Heart right ventricle (tissue), 16 donors: Measurements from ENCODE around the gene BAD. TPM values are rescaled to one million over a fixed set of nuclear protein-coding genes. Genes with fewer than 3 reads are reported as not detected.

Experiments
- ATAC-seq, 8 donors: fragments of 200-7000 bp; cut with Tn5 transposase; one replicate each; pipeline ENCODE4 v1.9.1; 2020; ENCODE audit warnings: mild to moderate bottlenecking in 8 of 8, moderate library complexity in 8 of 8, moderate number of reproducible peaks in 1 of 8
- DNase-seq, 2 donors: peaks; one replicate each; pipeline ENCODE4 v3.0.0-alpha.2; 2020
- H3K27ac ChIP-seq, 10 donors: fragments of 200-600 bp; sonication (generic) in 2 of 10; one replicate each; pipeline versions ENCODE4 v1.5.0 to v1.8.0; 2020 to 2022; ENCODE audit warnings: mild to moderate bottlenecking in 3 of 10
- H3K27me3 ChIP-seq, 7 donors: fragments of 200-600 bp; one replicate each; pipeline ENCODE4 v1.8.0; 2021 to 2022; ENCODE audit warnings: mild to moderate bottlenecking in 2 of 7
- H3K36me3 ChIP-seq, 9 donors: fragments of 200-600 bp; sonication (generic) in 1 of 9; one replicate each; pipeline versions ENCODE4 v1.5.0 to v1.8.0; 2020 to 2022; ENCODE audit warnings: mild to moderate bottlenecking in 2 of 9
- H3K4me1 ChIP-seq, 9 donors: fragments of 200-600 bp; sonication (generic) in 1 of 9; one replicate each; pipeline versions ENCODE4 v1.5.0 to v1.8.0; 2020 to 2022; ENCODE audit warnings: mild to moderate bottlenecking in 4 of 9
- H3K4me3 ChIP-seq, 10 donors: fragments of 200-600 bp; sonication (generic) in 2 of 10; one replicate each; pipeline versions ENCODE4 v1.5.0 to v1.8.0; 2020 to 2022; ENCODE audit warnings: mild to moderate bottlenecking in 7 of 10, moderate library complexity in 2 of 10
- H3K9me3 ChIP-seq, 11 donors: fragments of 200-600 bp in 10 of 11; sonication (generic) in 2 of 11; one replicate each; pipeline versions ENCODE4 v1.5.0 to v1.8.0; 2013 to 2022; ENCODE audit warnings: mild to moderate bottlenecking in 2 of 11, control low read depth in 1 of 11, moderate library complexity in 1 of 11
- WGBS, 2 donors: extraction: QIAGEN DNeasy Blood & Tissue Kit; methylation state at CpG; one replicate each; pipeline ENCODE4 v1.1.7; 2013; ENCODE audit warnings: inconsistent platforms in 1 of 2; 5-methylcytosine and 5-hydroxymethylcytosine counted together
- intact Hi-C, 10 donors: fragments of 100-400 bp; cut with DNase I; formaldehyde crosslinking; loops; one replicate each; pipeline versions ENCODE4 v1.11.1 to v1.14.2; 2022
- polyA plus RNA-seq, 2 donors: library from polyadenylated mRNA; stranded (reverse); fragments of 200-250 nt; gene quantifications; one replicate each; pipeline ENCODE4 v1.2.3, GENCODE V29; 2013
- total RNA-seq, 10 donors: library from RNA; stranded (reverse); fragmentation: NEBNext Ultra II Directional in 3 of 10; extraction: Animal tissue kit (Norgen Biotek cat#: 25700) in 3 of 10; gene quantifications; one replicate each; pipeline versions ENCODE4 v1.2.1 to v1.2.4, GENCODE V29; 2021 to 2023
- TF ChIP-seq, protein P1 (sequence below), 9 donors: fragments of 200-600 bp; sonication (generic) in 2 of 9; IDR thresholded peaks; one replicate each; pipeline versions ENCODE4 v1.5.0 to v1.8.0; 2021 to 2022; ENCODE audit warnings: antibody characterized with exemption in 9 of 9, mild to moderate bottlenecking in 5 of 9, moderate library complexity in 1 of 9
- donor health status: Arrhythmogenic right ventricular cardiomyopathy.
- donor health status: ischemic (EF 13 %, LVEDD 7.1; RV severe dilation, severe dysfunction).
- donor health status: healthy with polysubstance abuse.
- donor health status: DM: no; HTN: yes; CAD: no.
- donor health status: DM: no; HTN: no; CAD: no.
- donor health status: ischemic (EF 25% LVEDD 6.9; RV normal size, moderate dysfunction).
- donor health status: ischemic (EF 25% LVEDD 5.7; RV mildly dilated, moderate dysfunction).
- donor health status: healthy.
- donor health status: DM: yes; HTN: yes; CAD: no.
- donor health status: Ischemic cardiomyopathy.
- donor health status: ischemic (EF 35%, LVEDD 5.7; RV mildly dilated, moderate dysfunction).
- donor health status: nonischemic (EF 11% LVEDD 7.7; RV severe dilation, severe dysfunction).
- donor health status: DM: yes; HTN: yes; CAD: no.
- donor health status: PGD.
- donor health status: ischemic (EF 29% LVEDD 5.4; RV normal size, mild dysfunction).
- donor health status: nonischemic (EF 23%, LVEDD 6.1; RV moderate dilation, normal function).

The BAD gene
- total and polyA plus RNA-seq, 12 donors: 40.7 to 106 (median 58.9) TPM

- Histone ChIP-seq H3K4me3 (peak overlapping the region; percentile 53 to 85 (median 72)), H3K36me3 (peaks cover 0 to 30% (median 0%) of the 10 kb centered on the region in 9 donors), H3K27me3 (no peaks in the 10 kb centered on the region), H3K27ac (peak overlapping the region; percentile 86 to 96 (median 91)), H3K9me3 (no peaks in the 10 kb centered on the region), H3K4me1 (peaks cover 4 to 74% (median 47%) of the 10 kb centered on the region in 9 donors)
- DNase-seq (no peak), ATAC-seq (no peak)
- intact Hi-C loops: no loop called here
- WGBS, 2 donors: 78 to 81% methylated on average over 11 to 12 of the region's 12 CpGs
- TF ChIP-seq, protein P1, sequence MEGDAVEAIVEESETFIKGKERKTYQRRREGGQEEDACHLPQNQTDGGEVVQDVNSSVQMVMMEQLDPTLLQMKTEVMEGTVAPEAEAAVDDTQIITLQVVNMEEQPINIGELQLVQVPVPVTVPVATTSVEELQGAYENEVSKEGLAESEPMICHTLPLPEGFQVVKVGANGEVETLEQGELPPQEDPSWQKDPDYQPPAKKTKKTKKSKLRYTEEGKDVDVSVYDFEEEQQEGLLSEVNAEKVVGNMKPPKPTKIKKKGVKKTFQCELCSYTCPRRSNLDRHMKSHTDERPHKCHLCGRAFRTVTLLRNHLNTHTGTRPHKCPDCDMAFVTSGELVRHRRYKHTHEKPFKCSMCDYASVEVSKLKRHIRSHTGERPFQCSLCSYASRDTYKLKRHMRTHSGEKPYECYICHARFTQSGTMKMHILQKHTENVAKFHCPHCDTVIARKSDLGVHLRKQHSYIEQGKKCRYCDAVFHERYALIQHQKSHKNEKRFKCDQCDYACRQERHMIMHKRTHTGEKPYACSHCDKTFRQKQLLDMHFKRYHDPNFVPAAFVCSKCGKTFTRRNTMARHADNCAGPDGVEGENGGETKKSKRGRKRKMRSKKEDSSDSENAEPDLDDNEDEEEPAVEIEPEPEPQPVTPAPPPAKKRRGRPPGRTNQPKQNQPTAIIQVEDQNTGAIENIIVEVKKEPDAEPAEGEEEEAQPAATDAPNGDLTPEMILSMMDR (IDR thresholded peaks at IDR 0.05): no peak
These were observed 48.9 kb downstream of the BAD start for GRCh38 chr11:64235437-64236161.

- intact Hi-C loops: no loop called here
- Histone ChIP-seq H3K4me1 (peaks cover 2 to 71% (median 41%) of the 10 kb centered on the region in 9 donors), H3K27me3 (no peaks in the 10 kb centered on the region), H3K9me3 (no peaks in the 10 kb centered on the region), H3K36me3 (peaks cover 0 to 30% (median 0%) of the 10 kb centered on the region in 9 donors), H3K4me3 (peak overlapping the region; percentile 53 to 85 (median 72)), H3K27ac (peak overlapping the region; percentile 86 to 96 (median 91))
- 3 to 4% methylated on average over 44 to 65 of the region's 80 CpGs for WGBS, 2 donors
- DNase-seq (peak in 1 of 2 donors; percentile 69), ATAC-seq (peak; percentile 11 to 47 (median 30))
- TF ChIP-seq, protein P1 (IDR thresholded peaks at IDR 0.05): peak in 2 of 9 donors; percentile 5 to 32
These were observed 49.7 kb downstream of the BAD start for GRCh38 chr11:64234647-64235379.

- DNase-seq: peak; percentile 74 to 84
- H3K4me1 ChIP-seq: peaks cover 2 to 71% (median 46%) of the 10 kb centered on the region in 9 donors
- H3K9me3 ChIP-seq: no peaks in the 10 kb centered on the region
- H3K27ac ChIP-seq: peak within 1 kb of the TSS; percentile 86 to 96 (median 91)
- H3K27me3 ChIP-seq: no peaks in the 10 kb centered on the region
- peak; percentile 46 to 69 (median 59) for ATAC-seq
- H3K36me3 ChIP-seq: peaks cover 0 to 25% (median 0%) of the 10 kb centered on the region in 9 donors
- H3K4me3 ChIP-seq: peak within 1 kb of the TSS; percentile 58 to 85 (median 75)
- 2% methylated on average over 45 to 61 of the region's 62 CpGs for WGBS, 2 donors
- intact Hi-C loops: no loop called here
- TF ChIP-seq, protein P1 (IDR thresholded peaks at IDR 0.05): no peak
These were observed 50.4 kb downstream of the BAD start, which contains the start of gene VEGFB for GRCh38 chr11:64233913-64234586. TSS of gene VEGFB (plus strand) at chr11:64234584. CDS start at chr11:64234834, 250 bp downstream.

DNA sequence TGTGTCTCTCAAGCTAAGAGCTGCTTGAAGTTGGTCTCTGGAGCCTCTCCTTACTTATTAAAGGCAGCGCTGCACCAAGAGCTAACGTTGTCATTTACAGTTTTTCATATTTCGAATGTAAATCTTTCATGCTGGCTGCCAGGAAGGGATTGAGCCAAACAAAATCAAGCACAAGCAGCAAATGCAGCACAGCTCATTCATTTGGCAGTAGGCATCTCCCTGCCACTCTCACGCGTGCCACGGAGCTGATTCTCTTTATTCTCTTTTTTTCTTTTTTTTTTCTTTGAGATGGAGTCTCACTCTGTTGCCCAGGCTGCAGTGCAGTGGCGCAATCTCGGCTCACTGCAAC is 51.5 kb downstream of the BAD start:
- H3K27ac ChIP-seq: peak overlapping the region in 1 of 10 donors; percentile 31
- H3K36me3 ChIP-seq: peaks cover 0 to 16% (median 0%) of the 10 kb centered on the region in 9 donors
- TF ChIP-seq, protein P1 (IDR thresholded peaks at IDR 0.05): no peak
- ATAC-seq (no peak), DNase-seq (no peak)
- H3K4me1 ChIP-seq: peaks cover 2 to 70% (median 47%) of the 10 kb centered on the region in 9 donors
- 88 to 92% methylated on average over 8 of the region's 8 CpGs for WGBS, 2 donors
- H3K9me3 ChIP-seq: no peaks in the 10 kb centered on the region
- intact Hi-C loops: no loop called here
- H3K27me3 ChIP-seq: no peaks in the 10 kb centered on the region
- no peak overlapping the region for H3K4me3 ChIP-seq
